BLaER1 treated with 17β-estradiol and CSF1 and Interleukin-3, amounts not matched to agents 10 nM and 100 nM (cell line): Measurements from ENCODE around the gene MINPP1.

ENCODE experiments used
- H3K27ac ChIP-seq, 11 experiments: shearing (Covaris generic); formaldehyde crosslinking; 2 replicates each; pipeline ENCODE4 v1.8.1; 2022
- H3K27me3 ChIP-seq, 11 experiments: shearing (Covaris generic); formaldehyde crosslinking; 2 replicates each; pipeline ENCODE4 v1.8.1; 2022
- H3K36me3 ChIP-seq, 11 experiments: shearing (Covaris generic); formaldehyde crosslinking; 2 replicates each; pipeline ENCODE4 v1.8.1; 2022
- H3K4me1 ChIP-seq, 10 experiments: shearing (Covaris generic); formaldehyde crosslinking; 2 replicates each; pipeline ENCODE4 v1.8.1; 2022
- H3K4me2 ChIP-seq, 11 experiments: shearing (Covaris generic); formaldehyde crosslinking; 2 replicates each; pipeline ENCODE4 v1.8.1; 2022
- H3K4me3 ChIP-seq, 10 experiments: shearing (Covaris generic); formaldehyde crosslinking; 2 replicates each; pipeline ENCODE4 v1.8.1; 2022
- H3K9ac ChIP-seq, 11 experiments: shearing (Covaris generic); formaldehyde crosslinking; 2 replicates each; pipeline ENCODE4 v1.8.1; 2022
- H3K9me3 ChIP-seq, 11 experiments: shearing (Covaris generic); formaldehyde crosslinking; replicated peaks in 1 of 11; 2 replicates each; pipeline ENCODE4 v1.8.1; 2022
- H4K20me1 ChIP-seq, 11 experiments: shearing (Covaris generic); formaldehyde crosslinking; 2 replicates each; pipeline ENCODE4 v1.8.1; 2022
- Cebpa-rat ChIP-seq, 11 experiments: shearing (Covaris generic); IDR thresholded peaks; 2 replicates each; pipeline ENCODE4 v1.8.1; 2022

The MINPP1 gene

GRCh38 chr10:87551326-87551725, 46.6 kb downstream of the MINPP1 start:
- no peaks in the 10 kb centered on the region; a peak in 1 of 22 replicates for H4K20me1 ChIP-seq
- no peak for TF ChIP-seq Cebpa-rat (IDR thresholded peaks at IDR 0.05)
- H3K4me3 ChIP-seq: no peak overlapping the region
- no peak overlapping the region for H3K4me2 ChIP-seq
- H3K36me3 ChIP-seq: peaks cover 11 to 33% (median 23%) of the 10 kb centered on the region in 11 experiments; a peak in 20 of 22 replicates
- H3K9ac ChIP-seq: no peak overlapping the region
- no peaks in the 10 kb centered on the region for H3K27me3 ChIP-seq
- H3K9me3 ChIP-seq: 0 out of 22 replicates have a peak, but pooled peaks cover 0 to 4% (median 0%) of the 10 kb centered on the region in 11 experiments
- no peak overlapping the region for H3K27ac ChIP-seq
- H3K4me1 ChIP-seq: peaks cover 0 to 19% (median 3%) of the 10 kb centered on the region in 10 experiments; a peak in 11 of 20 replicates

GRCh38 chr10:87552248-87552929, 47.7 kb downstream of the MINPP1 start:
- Histone ChIP-seq H3K9ac (no peak overlapping the region), H3K4me1 (peaks cover 0 to 8% (median 0%) of the 10 kb centered on the region in 10 experiments; a peak in 4 of 20 replicates)

DNA sequence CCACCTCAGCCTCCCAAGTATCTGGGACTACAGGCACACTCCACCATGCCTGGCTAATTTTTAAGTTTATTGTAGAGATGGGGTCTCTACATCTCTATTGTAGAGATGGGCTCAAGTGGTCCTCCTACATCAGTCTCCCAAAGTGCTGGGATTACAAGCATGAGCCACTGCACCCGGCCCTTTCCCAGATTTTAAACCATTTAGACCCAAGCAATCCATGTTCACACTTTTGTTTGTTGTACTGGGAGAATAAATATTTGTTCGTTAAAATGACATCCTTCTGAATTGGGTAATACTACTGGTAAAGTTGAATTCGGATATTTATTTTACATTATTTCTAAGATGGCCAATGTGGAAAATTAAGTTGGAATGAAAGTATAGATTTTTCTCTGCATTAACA, 52.7 kb downstream of the MINPP1 start:
- H3K4me3 ChIP-seq: no peak overlapping the region
- no peak overlapping the region for H3K27ac ChIP-seq
- H3K4me1 ChIP-seq: no peaks in the 10 kb centered on the region
- no peak overlapping the region for H3K9ac ChIP-seq
- H4K20me1 ChIP-seq: no peaks in the 10 kb centered on the region
- H3K27me3 ChIP-seq: no peaks in the 10 kb centered on the region
- H3K9me3 ChIP-seq: peaks cover 3 to 10% (median 5%) of the 10 kb centered on the region in 11 experiments; a peak in 20 of 22 replicates
- H3K36me3 ChIP-seq: peaks cover 4 to 17% (median 10%) of the 10 kb centered on the region in 11 experiments; a peak in 15 of 22 replicates
- H3K4me2 ChIP-seq: no peak overlapping the region
- TF ChIP-seq Cebpa-rat (IDR thresholded peaks at IDR 0.05): no peak

More at GRCh38 chr10:87552248-87552929, 47.7 kb downstream of the MINPP1 start:
- Histone ChIP-seq H3K9me3 (0 out of 22 replicates have a peak, but pooled peaks cover 0 to 4% (median 0%) of the 10 kb centered on the region in 11 experiments), H3K4me3 (no peak overlapping the region), H3K4me2 (no peak overlapping the region), H3K36me3 (peaks cover 4 to 26% (median 16%) of the 10 kb centered on the region in 11 experiments; a peak in 17 of 22 replicates), H3K27me3 (no peaks in the 10 kb centered on the region), H4K20me1 (no peaks in the 10 kb centered on the region; a peak in 1 of 22 replicates), H3K27ac (no peak overlapping the region)
- TF ChIP-seq Cebpa-rat (IDR thresholded peaks at IDR 0.05): no peak

DNA sequence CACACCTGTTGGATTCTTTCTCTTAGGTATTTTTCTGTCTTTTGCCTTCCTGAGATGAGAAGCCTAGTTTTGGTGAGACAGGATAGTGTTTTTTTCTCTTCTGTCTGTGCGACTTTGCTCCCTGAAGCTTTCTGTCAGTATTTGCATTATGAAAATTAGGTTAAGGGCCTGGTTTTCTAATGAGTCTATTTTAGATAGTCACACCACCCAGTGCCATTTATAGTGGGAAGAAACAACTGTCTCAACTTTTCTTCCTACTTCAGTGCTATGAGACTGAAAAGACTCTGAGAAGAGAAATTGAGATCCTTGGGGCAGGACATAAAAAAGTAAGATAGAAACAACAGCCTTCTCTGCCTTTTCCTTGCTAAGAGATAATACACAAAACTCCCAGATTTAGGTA, 53.6 kb downstream of the MINPP1 start:
- Histone ChIP-seq H3K4me2 (no peak overlapping the region), H4K20me1 (no peaks in the 10 kb centered on the region), H3K36me3 (peaks cover 0 to 8% (median 2%) of the 10 kb centered on the region in 11 experiments; a peak in 8 of 22 replicates), H3K4me1 (no peaks in the 10 kb centered on the region), H3K27me3 (no peaks in the 10 kb centered on the region), H3K9ac (no peak overlapping the region), H3K27ac (no peak overlapping the region), H3K9me3 (peaks cover 12 to 18% (median 14%) of the 10 kb centered on the region in 11 experiments; a peak in 21 of 22 replicates), H3K4me3 (no peak overlapping the region)
- no peak for TF ChIP-seq Cebpa-rat (IDR thresholded peaks at IDR 0.05)

GRCh38 chr10:87559392-87559791, 54.7 kb downstream of the MINPP1 start:
- no peaks in the 10 kb centered on the region for H4K20me1 ChIP-seq
- H3K4me1 ChIP-seq: no peaks in the 10 kb centered on the region
- peaks cover 23 to 27% (median 25%) of the 10 kb centered on the region in 11 experiments for H3K9me3 ChIP-seq
- no peak overlapping the region for H3K4me2 ChIP-seq
- H3K36me3 ChIP-seq: no peaks in the 10 kb centered on the region; a peak in 1 of 22 replicates
- H3K27me3 ChIP-seq: no peaks in the 10 kb centered on the region
- H3K27ac ChIP-seq: no peak overlapping the region
- H3K9ac ChIP-seq: no peak overlapping the region
- H3K4me3 ChIP-seq: no peak overlapping the region
- no peak for TF ChIP-seq Cebpa-rat (IDR thresholded peaks at IDR 0.05)

- Histone ChIP-seq H3K36me3 (no peaks in the 10 kb centered on the region; a peak in 1 of 22 replicates), H3K9ac (no peak overlapping the region), H3K27ac (no peak overlapping the region), H3K4me1 (no peaks in the 10 kb centered on the region), H4K20me1 (no peaks in the 10 kb centered on the region), H3K4me3 (no peak overlapping the region), H3K9me3 (peaks cover 35 to 39% (median 37%) of the 10 kb centered on the region in 11 experiments), H3K27me3 (no peaks in the 10 kb centered on the region), H3K4me2 (no peak overlapping the region)
- no peak for TF ChIP-seq Cebpa-rat (IDR thresholded peaks at IDR 0.05)
Measured at GRCh38 chr10:87560495-87561129, 55.9 kb downstream of the MINPP1 start.

- Histone ChIP-seq H3K4me2 (no peak overlapping the region), H3K9me3 (peaks cover 35 to 49% (median 39%) of the 10 kb centered on the region in 11 experiments), H3K27ac (no peak overlapping the region), H3K4me1 (no peaks in the 10 kb centered on the region), H3K4me3 (no peak overlapping the region), H3K27me3 (no peaks in the 10 kb centered on the region), H4K20me1 (no peaks in the 10 kb centered on the region), H3K36me3 (no peaks in the 10 kb centered on the region; a peak in 1 of 22 replicates), H3K9ac (no peak overlapping the region)
- no peak for TF ChIP-seq Cebpa-rat (IDR thresholded peaks at IDR 0.05)
Measured at GRCh38 chr10:87562750-87563149, 58.1 kb downstream of the MINPP1 start.

GRCh38 chr10:87565010-87565409, 60.3 kb downstream of the MINPP1 start:
- no peak overlapping the region for H3K4me3 ChIP-seq
- H3K27ac ChIP-seq: no peak overlapping the region
- no peak for TF ChIP-seq Cebpa-rat (IDR thresholded peaks at IDR 0.05)
- H4K20me1 ChIP-seq: no peaks in the 10 kb centered on the region
- H3K9me3 ChIP-seq: peaks cover 35 to 55% (median 40%) of the 10 kb centered on the region in 11 experiments
- no peak overlapping the region for H3K4me2 ChIP-seq
- no peaks in the 10 kb centered on the region for H3K4me1 ChIP-seq
- H3K36me3 ChIP-seq: no peaks in the 10 kb centered on the region; a peak in 1 of 22 replicates
- H3K27me3 ChIP-seq: no peaks in the 10 kb centered on the region
- H3K9ac ChIP-seq: no peak overlapping the region

GRCh38 chr10:87575851-87576250, 71.2 kb downstream of the MINPP1 start:
- no peak overlapping the region for H3K4me2 ChIP-seq
- H3K9me3 ChIP-seq: peaks cover 0 to 13% (median 7%) of the 10 kb centered on the region in 11 experiments; a peak in 14 of 22 replicates
- no peak overlapping the region for H3K27ac ChIP-seq
- no peak overlapping the region for H3K9ac ChIP-seq
- H4K20me1 ChIP-seq: no peaks in the 10 kb centered on the region
- H3K36me3 ChIP-seq: no peaks in the 10 kb centered on the region
- H3K27me3 ChIP-seq: no peaks in the 10 kb centered on the region
- no peak for TF ChIP-seq Cebpa-rat (IDR thresholded peaks at IDR 0.05)
- no peak overlapping the region for H3K4me3 ChIP-seq
- no peaks in the 10 kb centered on the region; a peak in 1 of 20 replicates for H3K4me1 ChIP-seq
